Brain microvascular endothelial cell (primary cell): ENCODE data around the gene ACOXL.

Experiments
- DNase-seq: peaks from one replicate; pipeline ENCODE4 v3.0.0-alpha.2; 2020
- H3K27ac ChIP-seq: fragments of 250-450 bp; sonication (Bioruptor Pico); 2 replicates; pipeline ENCODE4 v1.5.1; 2020; ENCODE audit warnings: mild to moderate bottlenecking, moderate library complexity
- H3K27me3 ChIP-seq: fragments of 250-450 bp; sonication (Bioruptor Pico); replicated peaks from 2 replicates; pipeline ENCODE4 v1.5.1; 2020; ENCODE audit warnings: mild to moderate bottlenecking
- H3K36me3 ChIP-seq: fragments of 250-450 bp; sonication (Bioruptor Pico); replicated peaks from 2 replicates; pipeline ENCODE4 v1.5.1; 2020; ENCODE audit warnings: mild to moderate bottlenecking
- H3K4me3 ChIP-seq: 2 replicates; pipeline ENCODE4 v1.5.1; 2011; ENCODE audit warnings: low read depth, mild to moderate bottlenecking, control low read depth, low read length, moderate library complexity
- CTCF ChIP-seq: IDR thresholded peaks from 2 replicates; pipeline ENCODE4 v1.5.1; 2011; ENCODE audit warnings: low read depth, mild to moderate bottlenecking, moderate library complexity, low read length, control low read depth, inconsistent platforms; ENCODE audit errors: missing control alignments
- in situ Hi-C: cut with HindIII; loops from 2 replicates; pipeline ENCODE4 v1.10.0; 2017; ENCODE audit warnings: low sequenced_read_pairs, low pct_ligation_motif_present

Gene ACOXL

GRCh38 chr2:111028720-111029119 lies 296.3 kb downstream of the ACOXL start:
- Histone ChIP-seq H3K36me3 (no peaks in the 10 kb centered on the region), H3K27ac (no peak overlapping the region), H3K4me3 (no peak overlapping the region), H3K27me3 (peaks cover 9% of the 10 kb centered on the region)
- in situ Hi-C loops = no loop called here
- peak; percentile 43 for TF ChIP-seq CTCF
- no peak for DNase-seq

GRCh38 chr2:111029181-111029927 lies 297.0 kb downstream of the ACOXL start:
- no peak for TF ChIP-seq CTCF
- no peak overlapping the region for H3K27ac ChIP-seq
- no peak overlapping the region for H3K4me3 ChIP-seq
- no peak for DNase-seq
- in situ Hi-C loops = no loop called here
- no peaks in the 10 kb centered on the region for H3K36me3 ChIP-seq
- H3K27me3 ChIP-seq = peaks cover 7% of the 10 kb centered on the region

- no peak for DNase-seq
- no peak for TF ChIP-seq CTCF
- Histone ChIP-seq H3K27ac (no peak overlapping the region), H3K4me3 (no peak overlapping the region), H3K36me3 (no peaks in the 10 kb centered on the region), H3K27me3 (peaks cover 2% of the 10 kb centered on the region)
- in situ Hi-C loops = no loop called here
Measured at GRCh38 chr2:111030260-111030891, 298.0 kb downstream of the ACOXL start.

GRCh38 chr2:111030945-111031344 lies 298.6 kb downstream of the ACOXL start:
- Histone ChIP-seq H3K36me3 (no peaks in the 10 kb centered on the region), H3K27ac (no peak overlapping the region), H3K27me3 (peaks cover 2% of the 10 kb centered on the region), H3K4me3 (no peak overlapping the region)
- TF ChIP-seq CTCF = no peak
- in situ Hi-C loops = no loop called here
- no peak for DNase-seq

- DNase-seq = no peak
- TF ChIP-seq CTCF = no peak
- in situ Hi-C loops = no loop called here
- Histone ChIP-seq H3K27me3 (peaks cover 4% of the 10 kb centered on the region), H3K27ac (no peak overlapping the region), H3K4me3 (no peak overlapping the region), H3K36me3 (no peaks in the 10 kb centered on the region)
Measured at GRCh38 chr2:111031546-111032478, 299.4 kb downstream of the ACOXL start.
